Tibial nerve (tissue), 4 donors: ENCODE measurements around the gene UBAP1L. TPM values are rescaled to one million over a fixed set of nuclear protein-coding genes. Genes with fewer than 3 reads are reported as not detected.
"Not testable (repeated sequence)": the region's sequence is repeated elsewhere in the genome, so short reads cannot be mapped to it uniquely, and the experiment has no call there.

Experiments used
- DNase-seq, 2 donors: peaks; one replicate each; pipeline ENCODE4 v3.0.0-alpha.2; 2019; ENCODE audit warnings: low spot score in 2 of 2
- H3K27ac ChIP-seq, 4 donors: fragments of 200-600 bp; sonication (generic) in 3 of 4; one replicate each; pipeline ENCODE4 v1.5.1; 2017 to 2019; ENCODE audit warnings: mild to moderate bottlenecking in 1 of 4
- H3K27me3 ChIP-seq, 2 donors: fragments of 200-600 bp; sonication (generic) in 1 of 2; one replicate each; pipeline versions ENCODE4 v1.5.1 to v1.6.0; 2017 to 2019
- H3K36me3 ChIP-seq, 3 donors: fragments of 200-600 bp; sonication (generic); one replicate each; pipeline ENCODE4 v1.5.1; 2018 to 2019
- H3K4me1 ChIP-seq, 4 donors: fragments of 200-600 bp; sonication (generic) in 3 of 4; one replicate each; pipeline ENCODE4 v1.5.1; 2017 to 2019
- H3K4me3 ChIP-seq, 4 donors: fragments of 200-600 bp; sonication (generic) in 3 of 4; one replicate each; pipeline ENCODE4 v1.5.1; 2017 to 2019; ENCODE audit warnings: mild to moderate bottlenecking in 1 of 4, moderate library complexity in 1 of 4
- H3K9me3 ChIP-seq, 4 donors: fragments of 200-600 bp; sonication (generic) in 3 of 4; one replicate each; pipeline ENCODE4 v1.5.1; 2017 to 2019
- CTCF ChIP-seq, 5 experiments: fragments of 200-600 bp in 3 of 5; fragments of 450-650 bp in 2 of 5; sonication (generic) in 3 of 5; IDR thresholded peaks; one replicate each; pipeline ENCODE4 v1.5.1; 2016 to 2019; ENCODE audit warnings: antibody characterized with exemption in 5 of 5, mild to moderate bottlenecking in 3 of 5, moderate library complexity in 2 of 5
- EP300 ChIP-seq, 2 donors: sonication (generic); formaldehyde crosslinking; IDR thresholded peaks; one replicate each; pipeline ENCODE4 v1.6.1; 2017; ENCODE audit warnings: antibody characterized with exemption in 2 of 2, mild to moderate bottlenecking in 1 of 2
- POLR2A ChIP-seq, 2 donors: fragments of 450-650 bp; IDR thresholded peaks; one replicate each; pipeline ENCODE4 v1.6.1; 2017; ENCODE audit warnings: antibody characterized with exemption in 2 of 2, mild to moderate bottlenecking in 2 of 2, moderate library complexity in 2 of 2
- WGBS, 2 donors: methylation state at CpG; one replicate each; pipeline ENCODE4 v1.1.5; 2018; 5-methylcytosine and 5-hydroxymethylcytosine counted together
- total RNA-seq, 4 donors: library from RNA; depleted of rRNA; stranded (reverse); fragments of >200 nt; gene quantifications; one replicate each; pipeline ENCODE4 v1.1.0, GENCODE V29; 2016

UBAP1L gene
- total RNA-seq, 4 donors from 2014 or later = 8.4 to 16.7 (median 14.0) TPM

GRCh38 chr15:65077981-65078352 is 37.0 kb downstream of the UBAP1L start:
- DNase-seq = peak; percentile 44 to 57
- H3K4me1 ChIP-seq = peaks cover 0 to 32% (median 18%) of the 10 kb centered on the region in 4 donors
- WGBS, 2 donors = 18 to 40% methylated on average over 22 to 23 of the region's 24 CpGs
- H3K27ac ChIP-seq = no peak overlapping the region
- H3K27me3 ChIP-seq = peaks cover 0 to 3% of the 10 kb centered on the region in 2 donors
- no peaks in the 10 kb centered on the region for H3K9me3 ChIP-seq
- H3K36me3 ChIP-seq = no peaks in the 10 kb centered on the region
- TF ChIP-seq EP300 (IDR thresholded peaks at IDR 0.05) (no peak), POLR2A (IDR thresholded peaks at IDR 0.05) (no peak), CTCF (IDR thresholded peaks at IDR 0.05) (peak; percentile 30 to 84 (median 60))
- H3K4me3 ChIP-seq = peak overlapping the region in 1 of 4 donors; percentile 17

- peaks cover 0 to 3% of the 10 kb centered on the region in 2 donors for H3K27me3 ChIP-seq
- H3K4me1 ChIP-seq = peaks cover 0 to 30% (median 13%) of the 10 kb centered on the region in 4 donors
- DNase-seq = no peak
- H3K9me3 ChIP-seq = no peaks in the 10 kb centered on the region
- H3K36me3 ChIP-seq = no peaks in the 10 kb centered on the region
- H3K4me3 ChIP-seq = peak overlapping the region in 1 of 4 donors; percentile 17
- no peak overlapping the region for H3K27ac ChIP-seq
- whole genome bisulfite sequencing, 2 donors = 60 to 68% methylated on average over 30 to 51 of the region's 85 CpGs
- no peak for TF ChIP-seq CTCF (IDR thresholded peaks at IDR 0.05)
- no peak for TF ChIP-seq EP300 (IDR thresholded peaks at IDR 0.05)
- TF ChIP-seq POLR2A (IDR thresholded peaks at IDR 0.05) = no peak
Measured at GRCh38 chr15:65077291-65077980, 37.6 kb downstream of the UBAP1L start.

- no peaks in the 10 kb centered on the region for H3K36me3 ChIP-seq
- no peaks in the 10 kb centered on the region for H3K9me3 ChIP-seq
- H3K27me3 ChIP-seq = peaks cover 0 to 3% of the 10 kb centered on the region in 2 donors
- no peak for DNase-seq
- H3K27ac ChIP-seq = no peak within 1 kb of the TSS
- H3K4me3 ChIP-seq = no peak within 1 kb of the TSS
- 82 to 84% methylated on average over 45 to 72 of the region's 73 CpGs for WGBS, 2 donors
- peaks cover 0 to 30% (median 13%) of the 10 kb centered on the region in 4 donors for H3K4me1 ChIP-seq
- TF ChIP-seq EP300 (IDR thresholded peaks at IDR 0.05) = no peak
- TF ChIP-seq CTCF (IDR thresholded peaks at IDR 0.05) = no peak
- TF ChIP-seq POLR2A (IDR thresholded peaks at IDR 0.05) = no peak
Measured at GRCh38 chr15:65076486-65077290, 38.3 kb downstream of the UBAP1L start, which contains the start of gene KBTBD13. Gene KBTBD13, plus strand, starts transcription at chr15:65076746. Its CDS starts 70 bp downstream, at chr15:65076816.

GRCh38 chr15:65075607-65076395 is 39.2 kb downstream of the UBAP1L start:
- WGBS, 2 donors = 78 to 83% methylated on average over 12 of the region's 12 CpGs
- H3K9me3 ChIP-seq, H3K36me3 ChIP-seq, H3K4me3 ChIP-seq, DNase-seq, H3K27ac ChIP-seq, H3K27me3 ChIP-seq: not testable (repeated sequence)
- peaks cover 0 to 30% (median 13%) of the 10 kb centered on the region in 4 donors for H3K4me1 ChIP-seq

- H3K4me3 ChIP-seq, DNase-seq, H3K36me3 ChIP-seq, H3K27ac ChIP-seq, H3K9me3 ChIP-seq, H3K27me3 ChIP-seq: not testable (repeated sequence)
- WGBS, 2 donors = 90% methylated on average over 10 of the region's 22 CpGs; no CpG with 5 or more reads in 1 of the 2 donors
- peaks cover 0 to 35% (median 16%) of the 10 kb centered on the region in 4 donors for H3K4me1 ChIP-seq
Measured at GRCh38 chr15:65074946-65075345, 40.1 kb downstream of the UBAP1L start.
